Raji (cell line): ENCODE data around the gene MTUS2.

ENCODE experiments used
- POLR2A ChIP-seq: IDR thresholded peaks from 2 replicates; pipeline ENCODE4 v1.6.1; 2011; ENCODE audit warnings: low read depth, low read length, control low read depth; ENCODE audit not compliant: insufficient read depth

The MTUS2 gene

GRCh38 chr13:28820099-28821051, at the start of gene MTUS2:
Gene MTUS2 (plus strand): TSS chr13:28820339.
- TF ChIP-seq POLR2A: no peak

GRCh38 chr13:28778308-28779215, 41.6 kb upstream of the MTUS2 start:
- no peak for TF ChIP-seq POLR2A

- no peak for TF ChIP-seq POLR2A
Observed at GRCh38 chr13:28792992-28793391, 27.1 kb upstream of the MTUS2 start.

GRCh38 chr13:28794396-28794795, 25.7 kb upstream of the MTUS2 start:
- TF ChIP-seq POLR2A: no peak

GRCh38 chr13:28796938-28797257, 23.2 kb upstream of the MTUS2 start:
- no peak for TF ChIP-seq POLR2A

- no peak for TF ChIP-seq POLR2A
Observed at GRCh38 chr13:28805193-28805819, 14.8 kb upstream of the MTUS2 start.

- no peak for TF ChIP-seq POLR2A
Observed at GRCh38 chr13:28817204-28817603, 2.9 kb upstream of the MTUS2 start.

- no peak for TF ChIP-seq POLR2A
Observed at GRCh38 chr13:28819046-28819730, 951 bp upstream of the MTUS2 start.

- no peak for TF ChIP-seq POLR2A
Observed at GRCh38 chr13:28819735-28820098, 422 bp upstream of the MTUS2 start.

GRCh38 chr13:28822151-28822550, 2.0 kb downstream of the MTUS2 start:
- TF ChIP-seq POLR2A: no peak

GRCh38 chr13:28822801-28823200, 2.7 kb downstream of the MTUS2 start:
- no peak for TF ChIP-seq POLR2A

GRCh38 chr13:28825379-28825778, 5.2 kb downstream of the MTUS2 start:
- no peak for TF ChIP-seq POLR2A

- no peak for TF ChIP-seq POLR2A
Observed at GRCh38 chr13:28826368-28826767, 6.2 kb downstream of the MTUS2 start.

- no peak for TF ChIP-seq POLR2A
Observed at GRCh38 chr13:28830580-28830979, 10.4 kb downstream of the MTUS2 start.

- TF ChIP-seq POLR2A: no peak
Observed at GRCh38 chr13:28831117-28831516, 11.0 kb downstream of the MTUS2 start.
